CD1c-positive myeloid dendritic cell (primary cell): ENCODE results near the gene ARL8A.
"Not testable (repeated sequence)": the region's sequence is repeated elsewhere in the genome, so short reads cannot be mapped to it uniquely, and the experiment has no call there.

Source experiments
- DNase-seq: peaks from one replicate; pipeline ENCODE4 v3.0.0-alpha.2; 2016; ENCODE audit errors: extremely low spot score

ARL8A gene

GRCh38 chr1:202158810-202159533, 14.4 kb upstream of the ARL8A start:
- DNase-seq, result no peak

GRCh38 chr1:202157945-202158344, 13.4 kb upstream of the ARL8A start:
- no peak for DNase-seq

GRCh38 chr1:202156590-202156989, 12.1 kb upstream of the ARL8A start:
- DNase-seq, result no peak

GRCh38 chr1:202155478-202156021, 11.0 kb upstream of the ARL8A start:
- peak; percentile 77 for DNase-seq

- peak; percentile 55 for DNase-seq
Observed at GRCh38 chr1:202154766-202155477, 10.4 kb upstream of the ARL8A start.

GRCh38 chr1:202154148-202154765, 9.7 kb upstream of the ARL8A start:
- DNase-seq, result no peak

- no peak for DNase-seq
Observed at GRCh38 chr1:202153284-202153683, 8.7 kb upstream of the ARL8A start.

- DNase-seq, result no peak
Observed at GRCh38 chr1:202152399-202152798, 7.9 kb upstream of the ARL8A start.

- no peak for DNase-seq
Observed at GRCh38 chr1:202151045-202151444, 6.5 kb upstream of the ARL8A start.

GRCh38 chr1:202150602-202151001, 6.1 kb upstream of the ARL8A start:
- no peak for DNase-seq

- no peak for DNase-seq
Observed at GRCh38 chr1:202150187-202150586, 5.7 kb upstream of the ARL8A start.

- no peak for DNase-seq
Observed at GRCh38 chr1:202149566-202149965, 5.0 kb upstream of the ARL8A start.

- no peak for DNase-seq
Observed at GRCh38 chr1:202148391-202148790, 3.9 kb upstream of the ARL8A start.

- no peak for DNase-seq
Observed at GRCh38 chr1:202146993-202147392, 2.5 kb upstream of the ARL8A start.

GRCh38 chr1:202146279-202146678, 1.7 kb upstream of the ARL8A start:
- DNase-seq, result no peak

GRCh38 chr1:202145744-202146140, 1.2 kb upstream of the ARL8A start:
- DNase-seq, result not testable (repeated sequence)

- no peak for DNase-seq
Observed at GRCh38 chr1:202145068-202145743, 669 bp upstream of the ARL8A start.

GRCh38 chr1:202143768-202144401, 652 bp downstream of the ARL8A start:
- peak; percentile 37 for DNase-seq

- peak; percentile 78 for DNase-seq
Observed at GRCh38 chr1:202143011-202143767, 1.3 kb downstream of the ARL8A start.

GRCh38 chr1:202141468-202141867, 3.1 kb downstream of the ARL8A start:
- DNase-seq, result not testable (repeated sequence)

- DNase-seq, result no peak
Observed at GRCh38 chr1:202140833-202141232, 3.7 kb downstream of the ARL8A start.
